OCI-LY7 (cell line): ENCODE data around the gene TPSB2. TPM values are rescaled to one million over a fixed set of nuclear protein-coding genes. Genes with fewer than 3 reads are reported as not detected.
"Not testable (repeated sequence)": the region's sequence is repeated elsewhere in the genome, so short reads cannot be mapped to it uniquely, and the experiment has no call there.

Source experiments
- BruUV-seq: library from RNA; stranded (reverse); fragments of 400-500 nt; replicated peaks from 2 replicates; lab custom pipeline; 2021; lab: Mats Ljungman, UMichigan
- CTCF ChIA-PET: fragments of 300-600 bp; sonication (Branson Sonifier 250); formaldehyde crosslinking; loops from one replicate; lab custom pipeline; 2022; ENCODE audit warnings: antibody characterized with exemption; ENCODE audit not compliant: unreplicated experiment; lab: Charles Lee
- POLR2A ChIA-PET: fragments of 300-600 bp; sonication (Branson Sonifier 250); formaldehyde crosslinking; loops from one replicate; lab custom pipeline; 2022; ENCODE audit warnings: antibody characterized with exemption; lab: Charles Lee
- DNase-seq: peaks from one replicate; pipeline ENCODE4 v3.0.0-alpha.2; 2015; ENCODE audit warnings: low spot score
- H2AFZ ChIP-seq: fragments of 200-600 bp; sonication (generic), shearing (Covaris generic); 2 replicates; pipeline ENCODE4 v1.6.1; 2014; ENCODE audit warnings: mild to moderate bottlenecking, antibody characterized with exemption, low read length, moderate library complexity
- H3K27ac ChIP-seq: fragments of 200-600 bp; sonication (generic); 2 replicates; pipeline ENCODE4 v1.5.1; 2014; ENCODE audit warnings: mixed run types, low read depth, mild to moderate bottlenecking, moderate library complexity, low read length, inconsistent platforms; ENCODE audit not compliant: poor library complexity, severe bottlenecking
- H3K36me3 ChIP-seq: fragments of 200-600 bp; sonication (generic); 2 replicates; pipeline ENCODE4 v1.6.1; 2014; ENCODE audit warnings: mild to moderate bottlenecking, antibody characterized with exemption, low read length, moderate library complexity, mixed read lengths; ENCODE audit not compliant: insufficient read depth
- H3K4me1 ChIP-seq: fragments of 200-600 bp; sonication (generic); 2 replicates; pipeline ENCODE4 v1.5.1; 2014; ENCODE audit warnings: mild to moderate bottlenecking, low read length; ENCODE audit not compliant: insufficient read depth, poor library complexity, severe bottlenecking
- H3K4me2 ChIP-seq: fragments of 200-600 bp; sonication (generic); 2 replicates; pipeline ENCODE4 v1.6.1; 2014; ENCODE audit warnings: mild to moderate bottlenecking, low read length
- H3K4me3 ChIP-seq: fragments of 200-600 bp; sonication (generic); 2 replicates; pipeline ENCODE4 v1.5.1; 2014; ENCODE audit warnings: mild to moderate bottlenecking, low read depth, low read length; ENCODE audit not compliant: poor library complexity, severe bottlenecking
- H3K79me2 ChIP-seq: fragments of 200-600 bp; sonication (generic); 2 replicates; pipeline ENCODE4 v1.6.1; 2016; ENCODE audit warnings: low read depth, mild to moderate bottlenecking, low read length, moderate library complexity, mixed read lengths; ENCODE audit not compliant: insufficient read depth
- H3K9me2 ChIP-seq: fragments of 200-600 bp; sonication (generic); 2 replicates; pipeline ENCODE4 v1.6.1; 2016; ENCODE audit warnings: mild to moderate bottlenecking, low read length, mixed read lengths; ENCODE audit not compliant: insufficient read depth
- H3K9me3 ChIP-seq: fragments of 200-600 bp; sonication (generic); 2 replicates; pipeline ENCODE4 v1.6.1; 2014; ENCODE audit warnings: mild to moderate bottlenecking, mixed run types, low read length, mixed read lengths
- H4K20me1 ChIP-seq: fragments of 200-600 bp; sonication (generic); 2 replicates; pipeline ENCODE4 v1.6.1; 2014; ENCODE audit warnings: mild to moderate bottlenecking, antibody characterized with exemption, low read length, moderate library complexity, mixed read lengths; ENCODE audit not compliant: insufficient read depth
- CTCF ChIP-seq: fragments of 200-600 bp; sonication (generic); conservative IDR thresholded peaks from 2 replicates; pipeline ENCODE4 v1.5.1; 2014; ENCODE audit warnings: mild to moderate bottlenecking, antibody characterized with exemption, low read length, moderate library complexity, mixed read lengths
- EZH2phosphoT487 ChIP-seq: fragments of 200-600 bp; sonication (generic); IDR thresholded peaks from 2 replicates; pipeline ENCODE4 v1.6.1; 2018; ENCODE audit warnings: low read depth, borderline replicate concordance, mild to moderate bottlenecking, mixed run types, antibody characterized with exemption, low read length, moderate library complexity, mixed read lengths
- intact Hi-C: fragments of 100-400 bp; cut with micrococcal nuclease; formaldehyde crosslinking; loops from one replicate; pipeline ENCODE4 v1.10.0; 2022; ENCODE audit not compliant: unreplicated experiment
- total RNA-seq, 2 experiments: library from RNA; depleted of rRNA in 1 of 2; stranded (reverse); fragments of >200 nt in 1 of 2; shearing (Covaris generic) in 1 of 2; gene quantifications; 2 replicates each; pipeline ENCODE4 v1.2.3, GENCODE V29; 2014 to 2022

The TPSB2 gene
- total RNA-seq, 2 experiments from 2014 or later, result not detected

GRCh38 chr16:1189455-1189854, 40.5 kb downstream of the TPSB2 start:
- no peaks in the 10 kb centered on the region for H3K79me2 ChIP-seq
- BruUV-seq, result no TSS peak
- H3K4me3 ChIP-seq, result no peak overlapping the region
- no peaks in the 10 kb centered on the region for H3K9me2 ChIP-seq
- H3K9me3 ChIP-seq, result no peaks in the 10 kb centered on the region
- H3K36me3 ChIP-seq, result no peaks in the 10 kb centered on the region
- DNase-seq, result no peak
- H4K20me1 ChIP-seq, result no peaks in the 10 kb centered on the region
- TF ChIP-seq EZH2phosphoT487 (no peak), CTCF (no peak)
- POLR2A ChIA-PET, result no interaction called here
- no peak overlapping the region for H3K4me2 ChIP-seq
- intact Hi-C loops, result no loop called here
- H2AFZ ChIP-seq, result no peak overlapping the region
- CTCF ChIA-PET, result no interaction called here
- H3K27ac ChIP-seq, result no peak overlapping the region
- no peaks in the 10 kb centered on the region for H3K4me1 ChIP-seq

GRCh38 chr16:1188432-1189189, 41.4 kb downstream of the TPSB2 start:
- no peak overlapping the region for H3K4me2 ChIP-seq
- intact Hi-C loops, result no loop called here
- H3K79me2 ChIP-seq, result no peaks in the 10 kb centered on the region
- ChIA-PET POLR2A (no interaction called here), CTCF (no interaction called here)
- no peaks in the 10 kb centered on the region for H3K36me3 ChIP-seq
- BruUV-seq, result no TSS peak
- no peaks in the 10 kb centered on the region for H3K9me3 ChIP-seq
- no peak overlapping the region for H3K4me3 ChIP-seq
- no peaks in the 10 kb centered on the region for H3K9me2 ChIP-seq
- H3K27ac ChIP-seq, result no peak overlapping the region
- H4K20me1 ChIP-seq, result no peaks in the 10 kb centered on the region
- peak; percentile 41 for DNase-seq
- no peak for TF ChIP-seq CTCF
- TF ChIP-seq EZH2phosphoT487, result no peak
- H3K4me1 ChIP-seq, result no peaks in the 10 kb centered on the region
- no peak overlapping the region for H2AFZ ChIP-seq

GRCh38 chr16:1185460-1186207, 44.4 kb downstream of the TPSB2 start:
- BruUV-seq, H2AFZ ChIP-seq, POLR2A ChIA-PET, intact Hi-C loops, H3K9me2 ChIP-seq, H3K27ac ChIP-seq, DNase-seq, H3K4me1 ChIP-seq, H3K36me3 ChIP-seq, H3K4me3 ChIP-seq, H3K79me2 ChIP-seq, H4K20me1 ChIP-seq, H3K4me2 ChIP-seq, H3K9me3 ChIP-seq, CTCF ChIA-PET: not testable (repeated sequence)
